Measurements from ENCODE around the gene CCL16.
A peak's percentile ranks its signal among the peaks of the same experiment; 100 is the strongest.
"Not testable (repeated sequence)": the region's sequence is repeated elsewhere in the genome, so short reads cannot be mapped to it uniquely, and the experiment has no call there.

The CCL16 gene

DNA sequence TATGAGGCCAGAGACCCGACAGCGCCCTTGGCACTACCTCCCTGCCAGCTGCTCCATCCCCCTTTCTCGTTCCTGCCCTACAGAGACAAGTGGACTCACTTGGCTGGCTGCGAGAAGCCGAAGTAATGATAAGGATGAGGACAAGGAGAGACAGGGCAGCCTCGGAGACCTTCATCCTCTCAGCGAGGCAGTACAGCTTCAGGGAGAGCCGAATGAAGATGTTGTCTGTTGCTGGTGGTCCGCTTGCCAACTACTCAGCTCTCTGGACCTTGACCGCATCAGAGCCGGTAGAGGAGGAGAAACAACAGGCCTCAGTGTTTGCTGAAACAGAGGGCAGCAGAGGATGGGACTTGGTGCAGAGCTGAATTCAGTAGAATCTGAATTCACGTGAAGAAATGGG, at the start of gene CCL16:
TSS of gene CCL16 (minus strand) at position 252 of the 400 bp plus-strand sequence. CDS start at position 175, 77 bp downstream.
- no peak for DNase-seq

- no peak for DNase-seq
Observed at GRCh38 chr17:36030956-36031355, 49.7 kb upstream of the CCL16 start.

DNA sequence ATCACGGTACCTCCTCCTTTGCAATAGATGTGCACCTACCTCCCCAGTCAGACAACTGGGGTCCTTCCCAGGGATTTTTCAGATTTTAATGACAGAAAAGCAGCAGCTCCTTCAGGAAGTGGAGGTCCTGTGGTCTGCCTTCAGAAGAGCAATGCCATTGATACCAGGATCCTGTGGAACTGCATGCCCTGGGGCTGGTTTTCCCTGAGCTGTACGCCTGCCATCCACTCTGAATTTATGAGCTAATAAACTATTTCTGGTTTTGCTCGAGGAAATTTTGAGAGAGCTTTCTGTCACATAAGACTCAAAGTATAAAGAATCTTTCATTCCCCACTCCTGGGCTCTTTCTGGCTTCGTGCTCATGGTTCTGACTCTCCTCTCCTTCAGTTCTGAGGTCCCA, 46.5 kb upstream of the CCL16 start:
- no peak for DNase-seq

DNA sequence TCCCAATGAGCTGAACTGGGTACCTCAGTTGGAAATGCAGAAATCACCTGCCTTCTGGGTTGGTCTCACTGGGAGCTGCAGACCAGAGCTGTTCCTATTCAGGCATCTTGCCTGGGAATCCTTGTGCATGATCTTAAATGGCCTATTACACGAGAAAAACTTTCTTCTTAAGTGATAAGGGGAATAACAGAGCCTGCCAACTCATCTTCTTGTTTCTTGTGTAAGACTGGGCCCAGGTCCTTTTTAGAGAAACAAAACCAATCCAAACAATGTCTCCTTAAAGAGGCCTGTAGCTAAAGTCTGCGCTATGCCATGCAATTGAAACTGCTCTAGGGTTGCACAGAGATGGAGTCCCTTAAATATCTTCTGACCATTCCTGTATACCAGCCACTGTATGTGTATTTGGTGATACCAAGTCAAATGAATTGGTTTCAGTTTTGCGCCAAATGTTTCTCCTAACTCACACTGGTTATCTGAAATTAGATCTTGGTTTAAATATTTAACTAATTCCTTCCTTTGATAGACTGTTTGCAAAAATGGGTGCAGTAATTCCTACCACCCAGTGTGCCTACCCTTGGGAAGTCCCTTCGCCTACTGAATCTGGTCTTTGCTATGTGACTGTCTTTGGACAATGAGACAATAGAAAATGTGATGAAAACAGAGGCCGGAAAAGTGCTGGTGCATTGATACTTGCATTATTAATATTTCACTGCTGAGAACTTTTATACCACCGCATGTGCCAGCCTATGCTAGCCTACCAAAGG, 43.0 kb upstream of the CCL16 start:
- DNase-seq = no peak

GRCh38 chr17:36019423-36019822, 38.1 kb upstream of the CCL16 start:
- no peak for DNase-seq

DNA sequence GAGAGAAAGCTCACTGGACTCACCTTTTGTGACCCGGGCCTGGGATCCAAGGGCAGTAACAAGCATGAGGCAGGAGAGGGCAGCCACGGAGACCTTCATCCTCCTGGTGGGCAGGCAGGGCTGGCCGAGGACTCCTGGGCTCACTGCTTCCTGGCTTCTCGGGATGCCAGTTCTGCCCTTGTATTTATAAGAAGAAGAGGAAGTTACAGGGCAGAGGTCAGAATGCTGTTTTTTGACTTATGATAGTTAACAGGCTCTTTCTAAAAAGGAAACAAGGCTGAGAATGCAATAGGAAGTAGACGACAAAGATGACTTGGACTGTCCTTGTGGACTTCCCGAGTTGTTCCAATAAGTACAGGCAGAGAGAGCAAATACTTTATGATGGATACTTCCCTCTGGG, 36.5 kb upstream of the CCL16 start, which contains the start of gene CCL23:
TSS of gene CCL23 (minus strand) at position 174 of the 400 bp plus-strand sequence. CDS start at position 99, 75 bp downstream.
- no peak for DNase-seq

- DNase-seq = no peak
Observed at GRCh38 chr17:36016555-36016954, 35.3 kb upstream of the CCL16 start.

DNA sequence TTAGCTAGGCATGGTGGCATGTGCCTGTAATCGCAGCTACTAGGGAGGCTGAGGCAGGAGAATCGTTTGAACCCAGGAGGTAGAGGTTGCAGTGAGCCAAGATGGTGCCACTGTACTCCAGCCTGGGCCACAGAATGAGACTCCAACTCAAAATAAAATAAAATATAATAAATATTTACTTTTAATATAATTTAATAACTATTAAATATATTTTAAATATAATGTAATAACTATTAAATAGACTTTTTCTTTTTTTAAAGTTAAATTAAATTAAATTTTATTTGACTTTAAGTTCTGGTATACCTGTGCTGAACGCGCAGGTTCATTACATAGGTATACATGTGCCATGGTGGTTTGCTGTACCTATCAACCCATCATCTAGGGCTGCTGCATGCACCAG, 34.6 kb upstream of the CCL16 start:
- DNase-seq = not testable (repeated sequence)

DNA sequence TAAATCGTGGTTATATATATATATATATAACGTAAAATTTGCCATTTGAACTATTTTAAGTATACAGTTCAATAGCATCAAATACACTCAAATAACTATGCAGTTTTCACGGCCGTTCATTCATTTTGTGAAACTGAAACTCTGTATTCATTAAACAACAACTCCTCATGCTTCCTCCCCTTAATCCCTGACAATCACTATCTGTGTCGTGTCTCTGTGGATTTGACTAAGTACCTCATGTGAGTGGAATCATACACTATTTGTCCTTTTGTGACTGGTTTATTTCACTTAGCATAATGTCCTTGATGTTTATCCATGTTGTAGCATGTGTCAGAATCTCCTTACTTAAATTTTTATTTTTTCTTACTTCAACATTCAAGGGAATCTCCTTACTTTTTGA, 33.6 kb upstream of the CCL16 start:
- no peak for DNase-seq

- no peak for DNase-seq
Observed at GRCh38 chr17:36011201-36011600, 29.9 kb upstream of the CCL16 start.

- DNase-seq = peak; percentile 28
Observed at GRCh38 chr17:36008998-36009665, 27.8 kb upstream of the CCL16 start.

DNA sequence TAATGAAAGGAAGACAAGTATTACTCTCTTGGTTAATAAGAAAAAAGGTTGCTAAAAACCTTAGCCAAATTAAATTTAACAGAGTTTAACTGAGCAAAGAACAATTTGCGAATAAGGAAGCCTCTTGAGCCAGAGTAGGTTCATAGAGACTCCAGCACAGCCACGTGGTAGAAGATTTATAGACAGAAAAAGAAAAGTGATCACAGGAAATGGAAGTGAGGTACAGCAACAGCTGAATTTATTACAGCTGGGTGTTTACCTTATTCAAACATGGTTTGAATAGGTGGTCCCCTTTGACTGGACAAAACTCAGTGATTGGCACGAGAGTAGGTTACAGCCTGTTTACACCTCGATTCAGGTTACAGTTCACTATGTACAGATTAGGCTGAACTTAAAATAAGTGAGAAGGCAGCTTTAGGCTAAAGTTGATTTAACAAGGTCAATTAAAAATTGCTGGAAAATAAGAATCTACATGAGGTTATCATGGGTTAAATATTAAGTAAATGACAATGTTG, 23.4 kb upstream of the CCL16 start:
- DNase-seq = no peak

DNA sequence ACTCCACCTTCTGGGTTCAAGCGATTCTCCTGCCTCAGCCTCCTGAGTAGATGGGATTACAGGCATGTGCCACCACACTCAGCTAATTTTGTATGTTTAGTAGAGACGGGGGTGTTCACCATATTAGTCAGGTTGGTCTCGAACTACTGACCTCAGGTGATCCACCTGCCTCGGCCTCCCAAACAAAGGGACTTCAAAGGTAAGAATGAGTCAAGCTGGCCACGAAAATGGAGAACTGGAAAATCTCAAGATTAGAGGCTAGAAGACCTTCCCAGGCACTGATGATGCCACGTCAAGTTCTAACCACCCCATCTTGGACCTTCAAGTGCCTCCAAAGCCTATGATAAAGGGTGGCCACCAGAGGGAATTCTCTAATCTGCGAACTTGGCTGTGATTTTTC, 21.3 kb upstream of the CCL16 start:
- DNase-seq = no peak

DNA sequence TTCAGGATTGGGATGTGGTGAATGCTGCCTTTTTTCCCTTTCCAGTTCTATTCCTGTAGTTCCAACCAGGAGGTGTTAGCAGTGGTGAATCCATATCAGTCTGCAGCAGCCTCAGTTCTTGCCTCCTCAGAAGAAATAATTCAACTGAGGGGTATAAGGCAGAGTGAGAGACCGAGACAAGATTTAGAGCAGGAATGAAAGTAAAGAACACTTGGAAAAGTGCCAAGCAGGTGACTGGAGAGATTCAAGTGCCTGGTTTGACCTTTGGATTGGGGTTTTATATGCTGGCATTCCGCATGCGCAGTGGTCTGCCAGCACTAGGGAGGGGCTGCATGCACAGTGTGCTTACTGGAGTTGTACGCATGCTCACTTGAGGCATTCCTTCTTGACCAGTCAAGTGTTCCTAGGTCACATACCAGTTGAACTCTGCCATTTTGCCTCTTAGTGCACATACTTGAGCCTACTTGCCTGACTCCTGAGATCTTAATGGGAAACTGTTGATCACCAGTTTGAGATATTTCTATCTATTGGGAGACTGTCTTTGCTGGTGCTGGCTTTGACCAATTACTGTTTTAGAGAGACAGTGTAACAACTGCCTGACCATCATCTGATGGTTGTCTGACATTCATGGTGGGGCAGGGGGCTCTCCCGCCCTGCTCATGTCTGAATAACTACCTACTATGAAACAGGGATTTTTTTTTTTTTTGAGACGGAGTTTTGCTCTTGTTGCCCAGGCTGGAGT, 20.7 kb upstream of the CCL16 start:
- DNase-seq = peak; percentile 44

DNA sequence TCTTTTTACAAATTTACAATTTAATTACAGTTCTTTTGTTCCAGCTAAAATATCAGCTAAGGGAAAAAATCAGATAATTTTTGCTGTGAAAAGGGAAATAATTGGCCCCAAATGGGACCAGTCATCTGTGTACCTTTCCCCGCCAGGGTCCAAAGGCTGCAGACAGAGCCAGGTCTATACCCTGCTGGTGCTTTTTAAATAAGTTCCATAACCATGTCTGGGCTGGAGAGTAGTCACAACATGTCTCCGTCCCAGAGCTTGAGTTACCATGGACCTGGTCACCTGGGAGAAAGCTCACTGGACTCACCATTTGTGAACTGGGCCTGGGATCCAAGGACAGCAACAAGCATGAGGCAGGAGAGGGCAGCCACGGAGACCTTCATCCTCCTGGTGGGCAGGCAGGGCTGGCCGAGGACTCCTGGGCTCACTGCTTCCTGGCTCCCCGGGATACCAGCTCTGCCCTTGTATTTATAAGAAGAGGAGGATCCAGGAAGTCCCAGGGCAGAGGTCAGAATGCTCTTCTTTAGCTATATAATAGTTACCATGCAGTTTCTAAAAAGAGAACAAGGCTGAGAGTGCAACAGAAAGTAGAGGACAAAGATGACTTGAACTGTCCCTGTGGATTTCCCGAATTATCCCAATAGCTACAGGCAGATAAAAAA, 19.9 kb upstream of the CCL16 start, which contains the start of gene CCL15:
TSS of gene CCL15 (minus strand) at position 444 of the 662 bp plus-strand sequence. CDS start at position 383, 61 bp downstream.
- no peak for DNase-seq

GRCh38 chr17:36000732-36001109, 19.4 kb upstream of the CCL16 start:
- DNase-seq = no peak

- DNase-seq = no peak
Observed at GRCh38 chr17:35998756-35999155, 17.5 kb upstream of the CCL16 start.

DNA sequence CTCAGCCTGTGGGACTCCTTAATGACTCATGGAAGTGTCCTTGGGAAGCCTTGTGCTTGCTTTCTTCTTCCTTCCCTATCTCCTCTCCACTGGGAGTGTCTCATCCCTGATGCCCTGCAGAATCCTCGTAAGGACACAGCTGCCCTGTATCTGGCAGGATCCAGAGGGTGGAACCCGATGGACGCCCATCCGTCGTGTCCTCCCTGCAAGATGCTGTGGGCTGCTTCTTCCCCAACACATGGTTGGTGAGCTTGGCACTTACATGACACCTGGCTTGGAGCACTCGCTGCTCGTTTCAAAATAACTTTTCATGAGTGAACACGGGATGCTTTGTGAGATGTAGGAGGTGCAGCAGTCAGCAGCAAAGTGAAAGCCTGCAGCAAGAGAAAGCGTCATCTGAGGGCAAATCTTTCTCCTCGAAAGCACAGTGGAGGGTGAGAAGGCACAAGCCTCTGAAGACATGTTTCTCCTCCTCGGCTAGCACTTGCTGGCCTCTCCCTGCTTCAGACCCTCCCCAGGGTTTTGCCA, 16.8 kb upstream of the CCL16 start:
- DNase-seq = no peak

- not testable (repeated sequence) for DNase-seq
Observed at GRCh38 chr17:35995346-35995745, 14.0 kb upstream of the CCL16 start.

- DNase-seq = no peak
Observed at GRCh38 chr17:35991075-35991474, 9.8 kb upstream of the CCL16 start.

- DNase-seq = no peak
Observed at GRCh38 chr17:35988164-35988563, 6.9 kb upstream of the CCL16 start.

DNA sequence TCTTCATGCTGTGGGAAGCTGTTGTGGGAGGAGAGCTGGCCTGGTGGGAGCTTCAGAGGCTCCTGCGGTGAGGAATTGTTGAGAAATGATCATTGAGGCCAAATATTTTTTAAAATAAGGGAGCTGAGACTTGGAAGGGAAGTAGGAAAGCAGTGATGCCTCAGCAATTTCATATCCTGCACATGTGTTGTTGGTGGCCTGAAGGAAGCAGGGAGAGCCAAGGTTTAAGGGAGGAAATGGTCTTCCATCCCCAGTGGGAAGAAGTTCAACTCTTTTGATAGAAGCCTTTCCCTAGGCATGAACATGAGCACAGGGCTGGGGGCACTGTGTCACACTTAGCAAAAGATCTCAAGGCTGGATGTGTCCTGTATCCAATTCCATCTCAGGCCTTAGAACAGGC, 5.3 kb upstream of the CCL16 start, which contains the start of gene CCL14:
TSS of gene CCL14 (minus strand) at position 87 of the 400 bp plus-strand sequence. CDS start at position 7, 80 bp downstream.
- no peak for DNase-seq
